CD1c-positive myeloid dendritic cell (primary cell): ENCODE results near the gene ARL11.

ENCODE experiments used
- DNase-seq: peaks from one replicate; pipeline ENCODE4 v3.0.0-alpha.2; 2016; ENCODE audit errors: extremely low spot score

Gene ARL11

GRCh38 chr13:49649244-49649962 lies 21.1 kb downstream of the ARL11 start:
- no peak for DNase-seq

- DNase-seq = no peak
These were observed 21.6 kb downstream of the ARL11 start for GRCh38 chr13:49649963-49650312.

- no peak for DNase-seq
These were observed 23.5 kb downstream of the ARL11 start for GRCh38 chr13:49651570-49652354.

- peak; percentile 34 for DNase-seq
These were observed 24.3 kb downstream of the ARL11 start for GRCh38 chr13:49652355-49653305.

- DNase-seq = no peak
These were observed 25.2 kb downstream of the ARL11 start for GRCh38 chr13:49653478-49653877.

GRCh38 chr13:49654011-49654410 lies 25.7 kb downstream of the ARL11 start:
- DNase-seq = no peak

GRCh38 chr13:49655906-49656305 lies 27.6 kb downstream of the ARL11 start:
- DNase-seq = no peak

GRCh38 chr13:49657241-49657641 lies 28.9 kb downstream of the ARL11 start:
- no peak for DNase-seq

- no peak for DNase-seq
These were observed 36.3 kb downstream of the ARL11 start for GRCh38 chr13:49664606-49665005.

- DNase-seq = no peak
These were observed 39.5 kb downstream of the ARL11 start for GRCh38 chr13:49667773-49668172.

GRCh38 chr13:49669735-49670309 lies 41.5 kb downstream of the ARL11 start:
- DNase-seq = peak; percentile 49

- DNase-seq = no peak
These were observed 42.5 kb downstream of the ARL11 start for GRCh38 chr13:49670828-49671227.

- DNase-seq = no peak
These were observed 48.4 kb downstream of the ARL11 start for GRCh38 chr13:49676581-49677298.

- DNase-seq = no peak
These were observed 50.0 kb downstream of the ARL11 start for GRCh38 chr13:49678191-49678914.

GRCh38 chr13:49679246-49679645 lies 50.9 kb downstream of the ARL11 start:
- no peak for DNase-seq

- DNase-seq = no peak
These were observed 53.6 kb downstream of the ARL11 start for GRCh38 chr13:49681842-49682435.
